ENCODE results near the gene DYNLT3.

Gene DYNLT3

DNA sequence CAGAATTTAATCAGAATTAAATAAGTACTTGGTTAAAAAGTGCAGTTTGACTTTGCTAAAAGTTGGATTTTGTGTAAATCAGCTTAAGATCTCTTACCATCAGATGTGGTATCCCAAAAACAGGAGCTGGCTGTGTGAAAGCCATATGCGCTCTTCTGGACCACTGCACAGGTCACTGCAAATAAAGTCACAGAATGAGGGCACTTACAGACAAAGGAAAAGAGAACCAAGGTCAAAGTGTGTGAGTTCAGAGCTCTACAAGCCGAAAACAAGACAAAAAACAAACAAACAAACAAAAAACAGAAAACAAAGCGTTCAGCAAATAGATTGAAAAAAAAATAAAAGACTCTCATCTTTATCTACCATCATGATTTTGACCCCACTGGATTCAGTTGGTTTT is 6.4 kb downstream of the DYNLT3 start:
- no peak for DNase-seq

DNA sequence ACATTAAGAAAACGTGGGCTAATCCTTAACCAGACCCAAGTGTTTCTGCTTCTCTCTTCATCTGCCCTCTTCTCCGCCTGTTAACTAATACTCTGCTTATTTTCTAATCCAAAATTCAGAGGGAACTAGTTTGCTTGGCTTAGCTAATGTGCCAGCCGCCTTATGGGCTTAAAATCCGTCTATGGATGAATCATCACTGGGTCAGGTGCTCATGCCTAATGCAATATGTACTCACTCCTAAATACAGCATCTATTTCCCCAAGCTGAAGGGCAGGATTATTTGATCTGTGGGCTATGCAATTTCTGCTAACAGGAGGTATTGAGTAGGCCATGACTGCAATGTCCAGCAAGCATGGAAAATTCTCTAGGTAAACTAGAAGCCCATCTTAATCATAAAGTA is 12.4 kb downstream of the DYNLT3 start:
- no peak for DNase-seq

- no peak for DNase-seq
Observed at GRCh38 chrX:37830371-37830770, 17.0 kb downstream of the DYNLT3 start.

DNA sequence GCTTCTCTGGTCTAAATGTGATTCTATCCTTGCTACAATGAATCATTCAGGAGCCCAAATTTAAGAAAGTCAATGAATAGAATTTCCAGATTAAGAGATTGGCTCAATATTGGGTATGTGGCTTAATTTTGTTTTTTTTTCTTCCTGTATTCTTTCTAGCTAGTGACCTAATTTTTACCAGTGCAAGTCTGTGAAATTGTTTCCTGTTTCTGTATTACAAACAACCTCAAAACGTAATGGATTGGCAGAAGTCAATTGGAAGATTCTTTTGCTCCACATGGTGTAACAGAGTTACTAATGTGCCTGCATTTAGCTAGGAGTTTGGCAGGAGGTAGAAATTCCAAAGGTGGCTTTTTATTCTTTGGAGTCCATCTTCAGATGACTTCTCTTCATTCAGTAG is 17.6 kb downstream of the DYNLT3 start:
- no peak for DNase-seq

DNA sequence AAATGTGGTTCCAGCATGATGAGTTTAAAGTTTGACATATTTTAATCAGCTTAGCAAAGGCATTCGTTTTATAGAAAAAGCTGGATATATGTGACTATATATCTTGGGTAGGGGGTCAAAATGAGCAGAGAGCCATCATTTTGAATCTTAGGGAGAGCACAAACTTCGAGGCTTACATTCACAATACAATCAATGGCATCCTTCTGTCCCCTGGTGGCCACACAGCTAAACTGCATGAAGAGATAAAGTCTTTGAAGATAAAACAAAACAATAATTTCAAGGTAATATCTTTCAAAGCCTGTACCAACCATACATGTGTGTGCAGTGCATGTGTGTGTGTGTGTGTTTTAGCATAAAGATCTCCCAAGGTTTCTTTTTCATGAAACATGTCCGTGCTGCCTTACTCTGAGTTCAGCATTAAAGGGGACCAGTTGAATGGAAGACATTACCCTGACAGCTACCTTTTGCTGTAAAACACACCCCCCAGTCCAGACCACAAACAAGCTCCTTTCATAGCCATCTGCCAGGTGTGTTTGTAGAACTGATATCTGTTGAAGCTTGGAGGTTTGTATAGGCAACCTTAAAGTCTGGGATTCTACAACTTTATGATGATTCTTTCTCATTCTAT is 22.0 kb downstream of the DYNLT3 start:
- DNase-seq = peak in 1 of 2 experiments; percentile 0

GRCh38 chrX:37824491-37825214 is 22.7 kb downstream of the DYNLT3 start:
- DNase-seq = no peak

DNA sequence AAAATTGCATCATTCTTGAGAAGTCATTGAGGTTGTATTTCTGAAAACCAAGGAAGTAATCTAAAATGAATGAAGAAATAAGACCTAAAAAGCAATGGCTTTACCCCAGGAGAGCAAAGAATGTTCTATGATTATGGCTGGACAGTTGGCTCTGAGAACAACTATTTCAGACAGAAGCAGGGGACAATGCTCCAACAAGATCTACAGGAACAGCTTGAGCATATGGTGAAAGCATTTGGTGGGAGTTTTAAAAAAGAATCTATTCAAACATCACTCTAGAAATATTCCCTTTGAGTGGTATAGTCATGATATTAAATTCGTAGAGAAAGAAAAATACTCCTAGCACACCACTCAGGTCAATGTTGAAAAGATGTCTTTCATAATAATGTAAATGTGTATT is 26.7 kb downstream of the DYNLT3 start:
- DNase-seq = no peak

DNA sequence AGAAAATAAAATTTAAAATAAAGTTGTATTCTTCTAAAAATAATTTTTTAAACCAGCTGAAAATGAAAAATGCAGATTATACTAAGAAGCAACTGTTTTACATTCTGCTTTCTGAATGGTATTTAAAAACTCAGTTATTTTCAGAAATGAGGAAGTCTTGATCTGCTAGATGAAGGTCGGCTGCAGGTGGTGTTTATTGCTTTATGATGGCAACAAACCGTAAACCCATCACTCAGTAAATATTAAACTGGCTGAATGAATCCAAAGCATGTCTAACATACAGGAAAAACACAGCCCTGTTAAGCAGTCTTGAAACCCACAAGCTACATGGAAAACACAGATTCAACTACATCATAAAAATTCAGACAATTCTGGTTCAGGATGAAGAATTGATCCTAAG is 29.3 kb downstream of the DYNLT3 start:
- DNase-seq = no peak

DNA sequence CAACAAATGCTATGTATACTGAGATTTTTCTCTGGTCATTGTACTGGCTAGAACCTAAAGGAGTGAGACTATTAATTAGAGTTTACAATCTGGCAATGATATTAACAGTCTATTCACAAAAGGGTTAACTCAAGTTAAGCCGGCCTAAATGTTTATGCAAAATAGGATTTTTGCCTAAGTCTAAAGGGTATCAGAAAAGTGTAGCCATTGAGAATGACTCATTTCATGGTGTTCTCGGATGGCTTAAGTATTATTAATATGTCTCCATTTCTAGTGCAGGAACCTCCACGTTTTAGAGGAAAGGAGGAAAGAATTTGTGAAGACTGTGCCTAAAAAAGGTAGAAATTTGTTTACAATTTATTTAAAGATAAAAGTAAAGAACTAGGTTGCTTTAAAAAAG is 29.8 kb downstream of the DYNLT3 start:
- DNase-seq = no peak

DNA sequence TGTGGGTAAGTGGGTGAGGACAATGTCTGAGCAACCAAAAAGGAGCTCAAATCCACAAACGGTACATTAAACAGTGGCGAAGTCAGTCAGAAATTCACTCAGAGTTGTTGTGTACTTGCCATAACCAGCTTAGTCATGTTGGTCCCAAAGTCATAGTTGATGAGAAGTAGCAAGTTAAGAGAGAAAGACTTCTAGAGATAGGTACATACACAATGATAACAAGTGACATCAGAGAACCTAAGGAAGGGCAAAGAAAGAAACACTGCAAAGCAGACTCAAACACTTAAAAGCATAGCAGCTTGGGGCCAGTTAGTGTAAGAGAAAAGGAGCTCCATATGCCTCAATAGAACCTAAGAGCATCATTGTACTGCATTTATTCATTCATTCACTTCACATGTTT is 30.2 kb downstream of the DYNLT3 start:
- no peak for DNase-seq

DNA sequence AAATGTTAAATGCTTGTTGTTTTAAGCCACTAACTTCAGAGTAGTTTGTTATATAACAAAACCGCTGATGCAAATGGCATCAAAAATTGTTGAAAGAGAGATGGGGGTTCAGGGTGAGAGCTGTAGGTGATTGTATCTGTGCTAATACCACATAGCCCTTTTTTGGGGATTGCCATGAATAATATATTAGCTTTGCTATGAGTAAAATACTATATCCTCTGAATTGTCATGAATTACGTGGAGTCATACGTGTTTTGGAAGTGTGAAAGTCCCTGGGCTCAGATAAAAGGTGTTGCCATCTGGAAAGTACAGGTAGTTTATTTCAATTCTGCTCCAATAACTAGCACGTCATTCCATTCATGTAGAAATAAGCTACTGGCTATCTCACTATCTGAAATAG is 30.6 kb downstream of the DYNLT3 start:
- DNase-seq = no peak

DNA sequence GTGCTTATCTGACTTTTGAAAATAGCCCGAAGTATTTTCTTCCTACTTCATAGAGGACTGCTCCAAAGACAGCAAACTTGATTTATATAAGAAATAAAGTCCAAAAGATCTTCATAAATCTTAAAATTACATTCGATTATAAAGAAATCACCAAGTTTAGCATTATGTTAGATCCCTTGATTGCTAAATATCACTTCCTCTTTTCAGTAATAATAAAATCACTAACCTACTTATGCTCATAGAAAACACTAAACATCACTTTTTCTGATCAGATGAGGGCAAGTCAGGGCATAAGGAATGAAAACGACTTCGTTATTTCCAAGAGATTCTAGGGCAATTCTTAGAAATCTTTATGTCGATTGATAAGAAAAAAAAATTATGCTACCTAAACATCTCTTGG is 32.0 kb downstream of the DYNLT3 start:
- no peak for DNase-seq

DNA sequence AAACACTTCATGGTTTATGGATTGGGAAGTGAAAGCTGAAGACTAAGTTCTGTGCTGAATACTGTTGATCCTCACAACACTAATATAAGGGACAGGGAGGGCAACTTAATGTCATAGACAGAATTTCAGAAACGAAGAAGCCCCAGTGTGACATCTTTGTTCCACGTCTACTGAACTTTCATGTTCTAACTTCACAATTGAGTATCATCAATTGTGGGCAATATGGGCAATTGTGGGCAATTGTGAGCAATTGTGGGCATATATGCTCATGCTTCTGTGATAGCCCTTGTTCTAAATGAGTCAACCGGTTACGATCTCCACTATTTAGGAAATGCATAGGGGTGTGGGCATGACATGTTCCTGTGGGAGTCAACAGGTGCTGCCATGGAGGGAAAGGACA is 33.8 kb downstream of the DYNLT3 start:
- DNase-seq = no peak

DNA sequence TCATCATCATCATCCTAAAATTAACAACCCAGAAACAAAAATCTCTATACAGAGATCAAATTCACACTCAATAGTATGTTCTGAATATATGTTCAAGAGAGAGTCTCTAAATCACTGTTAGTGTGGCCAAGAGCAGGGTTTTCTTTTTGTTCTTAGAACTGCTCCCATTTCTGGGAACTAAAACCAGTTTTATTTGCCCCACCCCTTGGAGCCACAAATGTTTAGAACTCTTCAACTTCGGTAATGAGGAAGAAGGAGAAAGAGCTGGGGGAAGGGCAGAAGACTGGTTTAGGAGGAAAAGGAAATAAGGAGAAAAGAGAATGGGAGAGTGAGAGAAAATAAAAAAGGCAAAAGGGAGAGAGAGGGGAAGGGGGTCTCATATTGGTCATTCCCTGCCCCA is 35.3 kb downstream of the DYNLT3 start:
- no peak for DNase-seq

DNA sequence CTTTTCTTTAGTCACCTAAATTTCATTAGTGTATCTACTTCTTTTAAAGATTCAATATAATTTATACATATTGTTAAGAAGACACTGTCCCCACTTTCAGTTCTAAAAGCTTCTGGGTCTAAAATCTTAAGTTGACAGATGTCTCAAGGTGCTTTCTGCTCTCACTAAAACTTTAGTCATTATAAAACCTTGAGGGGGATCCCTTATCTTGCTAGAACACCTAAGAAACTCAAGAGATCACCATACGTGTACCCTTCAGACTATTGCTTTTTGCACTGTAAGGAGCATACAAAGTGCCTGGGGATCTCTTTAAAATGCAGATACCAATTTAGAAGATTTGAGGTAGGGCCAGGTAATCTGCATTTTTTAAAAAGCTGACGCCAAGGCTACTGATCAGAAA is 37.4 kb downstream of the DYNLT3 start:
- no peak for DNase-seq

DNA sequence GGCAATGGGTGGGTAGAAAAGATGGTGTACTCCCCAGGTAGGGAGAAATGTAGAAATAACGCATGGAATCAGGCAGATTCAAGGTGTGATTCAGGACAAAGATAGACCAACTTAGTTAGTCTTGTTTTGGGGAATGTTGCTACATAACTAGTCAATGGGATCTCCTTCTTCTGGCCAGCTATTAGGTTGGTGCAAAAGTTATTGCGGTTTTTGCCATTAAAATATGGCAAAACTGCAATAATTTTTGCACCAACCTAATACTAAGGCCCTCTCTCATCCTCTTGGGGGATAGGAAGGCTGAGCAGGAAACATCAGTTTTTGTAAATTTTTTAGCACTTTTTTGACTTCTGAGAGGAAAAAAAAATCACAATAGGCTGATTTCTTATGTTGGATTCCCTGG is 44.3 kb downstream of the DYNLT3 start:
- DNase-seq = no peak

GRCh38 chrX:37802028-37802427 is 45.3 kb downstream of the DYNLT3 start:
- DNase-seq = no peak

GRCh38 chrX:37800717-37801116 is 46.7 kb downstream of the DYNLT3 start:
- DNase-seq = no peak

DNA sequence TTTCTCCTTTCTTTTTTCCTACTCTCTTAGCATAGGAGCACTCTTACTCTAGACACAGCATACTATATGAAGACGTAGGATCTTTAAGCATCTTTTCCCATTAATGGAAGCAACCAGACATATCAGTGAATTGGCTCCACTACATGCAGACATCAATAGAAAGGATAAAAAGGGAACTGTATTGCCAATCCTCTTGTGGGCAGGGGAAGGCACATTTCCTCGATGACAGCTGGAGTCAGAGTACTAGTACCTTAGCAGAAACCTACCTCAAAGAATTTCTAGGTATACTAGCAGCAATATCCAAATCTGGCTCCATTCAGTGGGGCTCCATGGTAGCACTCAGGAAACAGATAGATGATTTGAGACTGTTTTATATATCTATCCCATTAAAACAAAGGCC is 47.4 kb downstream of the DYNLT3 start:
- DNase-seq = no peak

GRCh38 chrX:37796805-37797204 is 50.6 kb downstream of the DYNLT3 start:
- DNase-seq = no peak

DNA sequence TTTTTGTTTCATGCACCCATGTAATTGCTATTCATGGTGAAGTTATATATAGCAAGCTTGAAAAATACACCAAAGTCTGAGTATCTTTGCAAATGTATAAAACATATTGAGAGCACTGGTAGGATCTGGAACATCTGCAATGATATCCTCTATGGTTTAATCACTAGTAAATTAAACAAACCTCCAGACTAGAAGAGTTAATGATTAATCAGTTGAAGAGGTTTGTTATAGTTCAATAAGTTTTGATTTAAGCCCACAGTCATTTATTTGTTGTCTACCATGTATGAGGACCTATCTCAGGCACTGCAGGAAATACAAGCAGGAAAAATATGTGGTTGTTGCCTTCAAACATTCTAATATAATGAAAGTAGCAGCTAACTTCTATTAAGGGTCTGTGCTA is 51.1 kb downstream of the DYNLT3 start:
- DNase-seq = no peak

Measured in SW 1271 (cell line).